ENCODE data around the gene PTPRN2.

- TF ChIP-seq CTCF (conservative IDR thresholded peaks at IDR 0.05) (no peak), EZH2 (IDR thresholded peaks at IDR 0.05; ENCODE audit: low read depth) (no peak)
Measured at GRCh38 chr7:157918326-157919080, 669.1 kb downstream of the PTPRN2 start.

All from PC-9 (cell line).